Thyroid gland (tissue), 4 donors: ENCODE measurements around the gene SLC22A1. TPM values are rescaled to one million over a fixed set of nuclear protein-coding genes. Genes with fewer than 3 reads are reported as not detected.

Source experiments
- DNase-seq, 2 donors: peaks; one replicate each; pipeline ENCODE4 v3.0.0-alpha.2; 2019
- H3K27ac ChIP-seq, 3 donors: fragments of 200-600 bp; sonication (generic); 1 replicate in 2 of 3; 2 replicates in 1 of 3; pipeline ENCODE4 v1.5.1; 2016 to 2019; ENCODE audit warnings: mild to moderate bottlenecking in 1 of 3, moderate library complexity in 1 of 3
- H3K27me3 ChIP-seq: fragments of 200-600 bp; sonication (generic); one replicate; pipeline ENCODE4 v1.5.1; 2019
- H3K36me3 ChIP-seq, 2 donors: fragments of 200-600 bp; sonication (generic); one replicate each; pipeline ENCODE4 v1.5.1; 2016 to 2019
- H3K4me1 ChIP-seq, 2 donors: fragments of 200-600 bp; sonication (generic); one replicate each; pipeline ENCODE4 v1.5.1; 2017 to 2019
- H3K4me3 ChIP-seq, 3 donors: fragments of 200-600 bp; sonication (generic); replicated peaks in 1 of 3; 1 replicate in 2 of 3; 2 replicates in 1 of 3; pipeline ENCODE4 v1.5.1; 2016; ENCODE audit warnings: mild to moderate bottlenecking in 1 of 3
- H3K9me3 ChIP-seq: fragments of 200-600 bp; sonication (generic); one replicate; pipeline ENCODE4 v1.5.1; 2017
- CTCF ChIP-seq, 6 experiments: fragments of 200-600 bp in 3 of 6; fragments of 450-650 bp in 3 of 6; sonication (generic) in 3 of 6; IDR thresholded peaks; one replicate each; pipeline ENCODE4 v1.5.1; 2016 to 2019; ENCODE audit warnings: antibody characterized with exemption in 6 of 6, mild to moderate bottlenecking in 2 of 6, inconsistent platforms in 1 of 6, moderate library complexity in 1 of 6
- POLR2A ChIP-seq, 2 donors: fragments of 450-650 bp; IDR thresholded peaks; one replicate each; pipeline ENCODE4 v1.6.1; 2017; ENCODE audit warnings: antibody characterized with exemption in 2 of 2, mild to moderate bottlenecking in 2 of 2, moderate library complexity in 1 of 2
- WGBS, 2 donors: methylation state at CpG; one replicate each; pipeline ENCODE4 v1.1.5; 2017; 5-methylcytosine and 5-hydroxymethylcytosine counted together
- intact Hi-C: fragments of 100-400 bp; cut with DNase I; formaldehyde crosslinking; loops from one replicate; pipeline ENCODE4 v1.15.1; 2023
- total RNA-seq, 4 donors: library from RNA; depleted of rRNA; stranded (reverse); fragments of >200 nt; gene quantifications; one replicate each; pipeline ENCODE4 v1.2.3, GENCODE V29; 2016

SLC22A1 gene
- total RNA-seq, 4 donors from 2014 or later, result 2.0 to 4.8 (median 3.7) TPM

- Histone ChIP-seq H3K4me1 (peaks cover 0 to 4% of the 10 kb centered on the region in 2 donors), H3K4me3 (no peak overlapping the region), H3K9me3 (no peaks in the 10 kb centered on the region), H3K27ac (peak overlapping the region in 1 of 3 donors; percentile 12), H3K27me3 (no peaks in the 10 kb centered on the region), H3K36me3 (no peaks in the 10 kb centered on the region)
- WGBS, 2 donors, result 40 to 45% methylated on average over 5 of the region's 5 CpGs
- intact Hi-C loops, result no loop called here
- TF ChIP-seq POLR2A (IDR thresholded peaks at IDR 0.05), result no peak
- no peak for TF ChIP-seq CTCF (IDR thresholded peaks at IDR 0.05)
- DNase-seq, result peak in 1 of 2 donors; percentile 19
Observed at GRCh38 chr6:160141001-160141726, 19.5 kb downstream of the SLC22A1 start.

GRCh38 chr6:160142115-160142715 is 20.6 kb downstream of the SLC22A1 start:
- DNase-seq, result no peak
- H3K36me3 ChIP-seq, result no peaks in the 10 kb centered on the region
- WGBS, 2 donors, result 87 to 88% methylated on average over 7 to 8 of the region's 8 CpGs
- H3K4me3 ChIP-seq, result no peak overlapping the region
- H3K27ac ChIP-seq, result no peak overlapping the region
- TF ChIP-seq POLR2A (IDR thresholded peaks at IDR 0.05), result no peak
- no peak for TF ChIP-seq CTCF (IDR thresholded peaks at IDR 0.05)
- peaks cover 0 to 4% of the 10 kb centered on the region in 2 donors for H3K4me1 ChIP-seq
- no peaks in the 10 kb centered on the region for H3K27me3 ChIP-seq
- intact Hi-C loops, result no loop called here
- H3K9me3 ChIP-seq, result no peaks in the 10 kb centered on the region

GRCh38 chr6:160146454-160147145 is 25.0 kb downstream of the SLC22A1 start:
- no peak for DNase-seq
- Histone ChIP-seq H3K36me3 (no peaks in the 10 kb centered on the region), H3K9me3 (no peaks in the 10 kb centered on the region), H3K4me1 (peaks cover 0 to under 1% of the 10 kb centered on the region in 2 donors), H3K4me3 (no peak overlapping the region), H3K27me3 (no peaks in the 10 kb centered on the region), H3K27ac (no peak overlapping the region)
- WGBS, 2 donors, result 86 to 92% methylated on average over 6 of the region's 6 CpGs
- TF ChIP-seq POLR2A (IDR thresholded peaks at IDR 0.05) (no peak), CTCF (IDR thresholded peaks at IDR 0.05) (no peak)
- intact Hi-C loops, result no loop called here

- Histone ChIP-seq H3K4me1 (no peaks in the 10 kb centered on the region), H3K4me3 (no peak overlapping the region), H3K9me3 (no peaks in the 10 kb centered on the region), H3K36me3 (no peaks in the 10 kb centered on the region), H3K27me3 (no peaks in the 10 kb centered on the region), H3K27ac (no peak overlapping the region)
- intact Hi-C loops, result no loop called here
- no peak for DNase-seq
- TF ChIP-seq POLR2A (IDR thresholded peaks at IDR 0.05) (no peak), CTCF (IDR thresholded peaks at IDR 0.05) (no peak)
- 86 to 88% methylated on average over 3 of the region's 3 CpGs for WGBS, 2 donors
Observed at GRCh38 chr6:160147146-160147536, 25.5 kb downstream of the SLC22A1 start.

GRCh38 chr6:160154471-160154870 is 32.9 kb downstream of the SLC22A1 start:
- WGBS, 2 donors, result 89 to 97% methylated on average over 3 of the region's 3 CpGs

More at GRCh38 chr6:160154471-160154870, 32.9 kb downstream of the SLC22A1 start:
- Histone ChIP-seq H3K4me3 (no peak overlapping the region), H3K27me3 (no peaks in the 10 kb centered on the region), H3K27ac (no peak overlapping the region), H3K4me1 (no peaks in the 10 kb centered on the region), H3K9me3 (no peaks in the 10 kb centered on the region), H3K36me3 (peaks cover 0 to 5% of the 10 kb centered on the region in 2 donors)
- DNase-seq, result no peak
- no peak for TF ChIP-seq CTCF (IDR thresholded peaks at IDR 0.05)
- no peak for TF ChIP-seq POLR2A (IDR thresholded peaks at IDR 0.05)
- intact Hi-C loops, result no loop called here
